IPS-18c (cell line): Measurements from ENCODE around the gene ZNF438.

Source experiments
- H3K4me3 ChIP-seq: 2 replicates; pipeline ENCODE4 v1.7.0; 2013; ENCODE audit warnings: low read depth, mild to moderate bottlenecking, low read length, moderate library complexity; ENCODE audit not compliant: insufficient read depth
- H3K9me3 ChIP-seq: one replicate; pipeline ENCODE4 v1.6.1; 2013; ENCODE audit warnings: mild to moderate bottlenecking, low read length, moderate library complexity; ENCODE audit not compliant: control insufficient read depth, insufficient read depth

Gene ZNF438

GRCh38 chr10:31031558-31032257, at the start of gene ZNF438:
Gene ZNF438, minus strand, starts transcription at chr10:31031865. Its CDS starts 154,831 bp downstream, at chr10:30877034.
- no peaks in the 10 kb centered on the region for H3K9me3 ChIP-seq
- peak within 1 kb of the TSS; percentile 90 for H3K4me3 ChIP-seq

- Histone ChIP-seq H3K9me3 (no peaks in the 10 kb centered on the region), H3K4me3 (no peak overlapping the region)
Observed at GRCh38 chr10:31076610-31076988, 44.9 kb upstream of the ZNF438 start.

- Histone ChIP-seq H3K9me3 (no peaks in the 10 kb centered on the region), H3K4me3 (no peak overlapping the region)
Observed at GRCh38 chr10:31075881-31076609, 44.4 kb upstream of the ZNF438 start.

GRCh38 chr10:31075434-31075833, 43.8 kb upstream of the ZNF438 start:
- Histone ChIP-seq H3K4me3 (no peak overlapping the region), H3K9me3 (no peaks in the 10 kb centered on the region)

- no peaks in the 10 kb centered on the region for H3K9me3 ChIP-seq
- no peak overlapping the region for H3K4me3 ChIP-seq
Observed at GRCh38 chr10:31074722-31075086, 43.0 kb upstream of the ZNF438 start.

- no peaks in the 10 kb centered on the region for H3K9me3 ChIP-seq
- no peak overlapping the region for H3K4me3 ChIP-seq
Observed at GRCh38 chr10:31073996-31074721, 42.5 kb upstream of the ZNF438 start.

GRCh38 chr10:31073211-31073610, 41.5 kb upstream of the ZNF438 start:
- no peak overlapping the region for H3K4me3 ChIP-seq

GRCh38 chr10:31072451-31072850, 40.8 kb upstream of the ZNF438 start:
- H3K9me3 ChIP-seq, result no peaks in the 10 kb centered on the region
- H3K4me3 ChIP-seq, result no peak overlapping the region

More at GRCh38 chr10:31073211-31073610, 41.5 kb upstream of the ZNF438 start:
- H3K9me3 ChIP-seq, result no peaks in the 10 kb centered on the region

- H3K9me3 ChIP-seq, result no peaks in the 10 kb centered on the region
Observed at GRCh38 chr10:31071232-31072005, 39.8 kb upstream of the ZNF438 start.

GRCh38 chr10:31070691-31071090, 39.0 kb upstream of the ZNF438 start:
- H3K9me3 ChIP-seq, result no peaks in the 10 kb centered on the region
- H3K4me3 ChIP-seq, result no peak overlapping the region

More at GRCh38 chr10:31071232-31072005, 39.8 kb upstream of the ZNF438 start:
- H3K4me3 ChIP-seq, result no peak overlapping the region

- Histone ChIP-seq H3K9me3 (no peaks in the 10 kb centered on the region), H3K4me3 (no peak overlapping the region)
Observed at GRCh38 chr10:31070025-31070424, 38.4 kb upstream of the ZNF438 start.

- no peaks in the 10 kb centered on the region for H3K9me3 ChIP-seq
- H3K4me3 ChIP-seq, result no peak overlapping the region
Observed at GRCh38 chr10:31069411-31069810, 37.7 kb upstream of the ZNF438 start.

- Histone ChIP-seq H3K9me3 (no peaks in the 10 kb centered on the region), H3K4me3 (no peak overlapping the region)
Observed at GRCh38 chr10:31064348-31064747, 32.7 kb upstream of the ZNF438 start.

GRCh38 chr10:31063841-31064240, 32.2 kb upstream of the ZNF438 start:
- H3K4me3 ChIP-seq, result no peak overlapping the region

GRCh38 chr10:31062856-31063255, 31.2 kb upstream of the ZNF438 start:
- no peaks in the 10 kb centered on the region for H3K9me3 ChIP-seq
- H3K4me3 ChIP-seq, result no peak overlapping the region

More at GRCh38 chr10:31063841-31064240, 32.2 kb upstream of the ZNF438 start:
- H3K9me3 ChIP-seq, result no peaks in the 10 kb centered on the region

GRCh38 chr10:31061941-31062340, 30.3 kb upstream of the ZNF438 start:
- Histone ChIP-seq H3K9me3 (no peaks in the 10 kb centered on the region), H3K4me3 (no peak overlapping the region)
